Activated T-cell treated with anti-CD3 and anti-CD28 coated beads for 4 hours (primary cell): ENCODE results near the gene SLC15A5.

ENCODE experiments used
- DNase-seq: peaks from one replicate; pipeline ENCODE4 v3.0.0-alpha.2; 2020

The SLC15A5 gene

DNA sequence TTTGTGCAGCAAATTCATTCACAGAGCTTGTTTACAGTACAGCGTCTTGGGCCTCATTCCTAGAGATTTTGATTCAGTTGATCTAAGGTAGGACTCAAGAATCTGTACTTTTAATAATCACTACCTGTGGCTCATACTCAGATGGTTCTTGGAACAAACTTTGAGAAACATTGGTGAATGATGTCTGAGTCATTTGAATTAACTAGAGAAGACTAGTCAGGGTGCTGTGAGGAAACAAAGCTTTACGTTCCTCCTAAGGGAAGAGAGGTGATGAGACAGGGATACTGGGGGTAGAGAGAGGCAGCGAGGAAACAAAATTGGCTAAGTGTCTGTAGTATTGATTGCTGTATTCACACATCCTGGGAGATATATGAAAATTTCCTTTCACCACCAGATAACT is 109.4 kb downstream of the SLC15A5 start:
- DNase-seq: no peak

DNA sequence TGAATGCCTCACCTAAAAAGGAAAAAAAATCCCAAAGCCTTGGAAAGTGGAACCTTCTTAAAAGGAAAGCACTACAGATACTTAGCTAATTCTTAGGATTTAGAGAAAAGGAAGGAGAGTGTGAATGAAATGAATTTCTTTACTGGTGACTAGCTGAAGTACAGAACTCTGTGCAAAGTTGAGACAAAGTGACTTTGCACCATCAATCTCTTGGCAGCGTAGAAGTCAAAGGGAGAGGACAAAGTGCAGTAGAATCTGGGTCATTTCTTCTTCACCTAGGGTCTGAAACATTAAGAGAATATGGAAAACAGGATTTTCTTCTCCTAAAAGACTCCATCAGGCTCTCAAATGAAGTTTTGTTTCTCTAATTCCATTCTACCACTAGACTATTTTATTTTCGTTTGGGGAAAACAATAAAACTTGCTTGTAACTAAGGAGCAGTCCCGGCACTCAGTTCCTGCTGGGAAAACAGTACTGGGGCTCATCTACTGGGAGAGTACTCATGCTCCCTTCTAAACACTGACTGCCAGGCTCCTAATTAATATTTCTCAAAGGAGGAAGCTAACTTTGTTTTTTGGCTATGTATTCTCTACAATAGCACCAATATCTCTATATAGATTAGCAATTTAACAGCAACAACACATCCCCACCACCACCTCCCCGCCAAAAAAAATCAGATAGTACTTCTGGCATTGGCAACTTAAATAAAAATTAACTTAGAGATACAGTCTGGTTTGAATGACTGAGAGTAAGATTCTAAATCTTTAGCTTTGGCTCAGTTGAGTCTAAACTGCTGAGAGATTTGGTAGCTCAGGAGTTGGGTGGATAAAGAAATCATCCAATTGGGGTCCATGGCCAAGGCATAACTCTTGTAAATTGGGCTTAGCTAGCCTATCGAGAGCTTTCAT is 110.7 kb downstream of the SLC15A5 start:
- DNase-seq: no peak

DNA sequence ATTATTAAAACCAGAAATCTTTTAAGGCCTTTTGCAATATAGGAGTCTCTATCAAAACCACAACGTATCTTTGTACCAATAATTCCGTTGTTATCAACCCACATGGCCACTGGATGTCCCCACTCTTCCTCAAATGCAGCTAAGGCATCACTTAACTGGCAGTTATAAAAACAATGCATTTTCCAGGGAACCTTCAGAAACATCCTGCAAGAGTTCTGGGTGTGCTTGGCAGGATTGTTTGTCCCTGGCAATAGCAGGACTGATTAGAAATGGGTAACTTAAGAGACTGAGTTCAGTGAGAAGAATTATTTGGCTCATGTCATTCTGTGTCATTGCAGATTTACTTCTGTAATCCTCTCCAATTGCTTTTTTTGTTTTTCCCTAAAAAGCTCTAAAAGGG is 112.0 kb downstream of the SLC15A5 start:
- DNase-seq: no peak

DNA sequence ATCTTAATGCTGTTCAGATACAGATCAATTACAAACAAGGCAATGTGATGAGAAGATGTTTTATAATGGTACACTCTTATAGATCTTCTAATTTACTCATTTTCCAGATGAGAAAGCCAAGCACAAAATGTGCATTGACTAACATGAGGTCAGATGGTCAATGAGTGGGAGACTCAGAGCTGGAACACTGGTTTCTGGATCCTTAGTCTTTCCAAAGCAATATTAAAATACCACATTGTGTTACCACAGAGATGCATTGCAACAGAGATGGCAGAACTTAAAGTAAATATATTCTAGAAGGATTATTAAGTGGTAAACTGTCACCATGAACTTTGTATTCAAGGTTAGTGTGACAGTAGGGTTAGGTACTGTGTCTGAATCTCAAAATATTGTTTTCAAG is 113.6 kb downstream of the SLC15A5 start:
- DNase-seq: no peak

DNA sequence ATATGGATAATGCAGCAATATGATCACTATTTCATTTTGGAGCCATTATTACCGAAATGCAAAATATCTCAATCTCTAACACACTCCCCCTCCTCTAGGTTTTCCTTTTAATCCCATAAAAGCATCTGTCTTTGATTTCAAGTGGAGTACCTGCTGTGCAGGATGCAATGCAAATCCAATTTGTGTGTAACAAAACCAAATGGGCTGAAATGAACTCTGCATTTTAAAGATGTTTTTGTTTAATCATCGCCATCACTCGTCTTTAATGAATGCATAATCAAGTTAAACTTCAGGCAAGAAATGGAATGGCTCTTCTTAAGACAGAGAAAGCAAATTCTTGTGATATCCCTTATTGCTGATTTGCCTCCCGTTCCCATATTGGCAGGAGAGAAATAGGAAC is 114.3 kb downstream of the SLC15A5 start:
- DNase-seq: no peak

DNA sequence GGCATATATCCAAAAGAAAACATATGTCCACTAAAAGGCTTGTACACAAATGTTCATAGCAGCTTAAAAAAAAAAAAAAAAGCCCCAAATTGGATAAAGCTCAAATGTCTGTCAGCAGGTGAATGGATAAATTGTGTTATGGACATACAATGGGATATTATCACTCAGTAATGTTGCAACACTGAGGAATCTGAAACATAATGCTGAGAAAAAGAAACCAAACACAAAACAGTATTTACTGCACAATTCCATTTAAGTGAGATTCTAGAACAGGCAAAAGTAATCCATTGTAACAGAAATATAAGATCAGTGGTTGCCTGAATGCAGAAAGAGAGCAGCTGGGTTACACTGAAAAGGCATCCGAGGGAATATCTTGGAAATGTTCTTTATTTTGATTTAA is 117.9 kb downstream of the SLC15A5 start:
- DNase-seq: no peak

DNA sequence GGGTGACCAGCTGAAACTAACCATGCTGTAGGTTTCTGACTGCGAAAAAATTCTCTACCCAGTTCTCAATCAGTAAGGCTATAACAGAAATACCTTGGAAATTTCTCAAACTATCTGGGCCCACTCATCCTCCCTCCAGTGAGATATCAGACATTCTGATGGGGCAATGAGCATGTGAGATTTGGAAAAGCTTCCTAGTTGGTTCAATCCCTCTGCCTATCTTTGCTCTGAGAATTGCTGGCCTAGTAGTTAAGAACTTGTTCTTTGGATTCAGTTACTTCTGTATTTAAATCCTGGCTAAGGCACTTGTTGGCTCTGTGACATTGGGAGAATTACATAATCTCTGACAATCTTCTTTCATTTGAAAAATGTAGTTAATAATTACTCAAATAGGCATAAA is 119.4 kb downstream of the SLC15A5 start:
- DNase-seq: no peak

DNA sequence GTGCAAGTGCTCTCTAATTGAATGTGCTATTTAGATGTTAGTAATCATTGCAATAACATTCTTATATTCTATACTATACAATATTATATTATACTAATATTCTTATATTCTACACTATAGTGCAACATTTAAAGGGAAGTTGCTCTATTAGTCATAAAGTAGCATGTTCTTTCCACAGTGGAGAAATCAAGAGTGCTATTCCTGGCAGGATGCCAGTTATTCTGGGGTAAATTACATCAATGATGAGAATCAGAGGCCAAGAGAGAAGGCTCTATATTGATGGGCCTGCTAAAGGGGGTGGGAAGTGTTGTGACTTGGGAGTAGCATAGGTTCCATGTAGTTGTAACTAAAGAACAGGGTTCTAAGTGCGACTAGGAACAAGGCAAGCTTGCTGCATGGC is 121.5 kb downstream of the SLC15A5 start:
- no peak for DNase-seq

DNA sequence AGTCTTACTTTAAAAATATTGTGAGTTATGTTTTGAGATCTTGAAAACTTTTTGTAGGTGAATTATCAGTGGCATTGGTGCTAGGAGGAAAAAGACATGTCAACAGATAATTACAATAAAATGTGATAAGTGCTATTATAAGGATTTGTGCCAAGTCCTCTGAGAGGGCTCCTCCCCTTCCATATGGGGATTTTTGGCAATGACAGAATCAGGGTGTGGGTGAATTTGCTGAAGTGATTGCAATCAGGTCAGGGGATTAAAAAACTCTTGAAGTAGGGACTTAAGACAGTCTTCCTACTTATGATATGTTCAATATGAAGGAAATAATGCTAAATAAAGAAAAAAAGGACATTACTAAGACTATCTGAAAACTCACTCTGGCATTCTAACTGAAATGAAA is 122.5 kb downstream of the SLC15A5 start:
- no peak for DNase-seq

DNA sequence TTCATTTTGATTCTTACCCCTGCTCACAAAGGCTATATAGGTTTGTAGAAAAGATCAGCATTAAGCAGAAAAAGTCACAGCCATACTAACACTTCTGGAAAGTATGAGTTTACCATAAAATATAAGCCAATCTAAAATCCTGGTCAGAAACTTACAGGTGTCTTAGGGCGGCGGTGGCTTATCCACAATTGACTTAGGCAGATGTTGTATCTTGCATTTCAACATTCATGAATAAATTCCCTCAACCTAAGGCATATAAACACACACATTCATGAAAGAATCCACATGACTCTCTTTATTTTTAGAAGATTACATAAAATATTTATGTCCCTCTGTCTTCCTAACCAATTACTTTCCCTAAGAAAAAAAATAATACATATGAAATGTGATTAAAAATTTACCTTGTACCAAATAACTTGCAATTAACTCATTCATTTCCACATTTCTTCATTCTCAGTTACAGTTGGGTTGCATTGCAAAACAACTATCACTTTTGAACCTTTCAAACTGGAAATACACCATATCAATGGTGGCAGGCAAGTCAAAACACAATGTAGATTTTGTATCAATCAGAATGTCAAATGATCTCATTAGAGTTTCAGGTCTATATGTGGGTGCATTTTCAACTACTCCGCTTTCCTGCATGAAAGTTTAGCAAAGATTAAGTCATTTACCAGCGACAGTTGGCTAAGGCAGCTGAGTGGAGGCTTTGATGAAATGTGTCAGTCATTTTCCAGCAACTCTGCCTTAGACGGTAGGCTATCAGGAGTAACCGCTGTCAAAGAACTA is 124.4 kb downstream of the SLC15A5 start:
- no peak for DNase-seq

DNA sequence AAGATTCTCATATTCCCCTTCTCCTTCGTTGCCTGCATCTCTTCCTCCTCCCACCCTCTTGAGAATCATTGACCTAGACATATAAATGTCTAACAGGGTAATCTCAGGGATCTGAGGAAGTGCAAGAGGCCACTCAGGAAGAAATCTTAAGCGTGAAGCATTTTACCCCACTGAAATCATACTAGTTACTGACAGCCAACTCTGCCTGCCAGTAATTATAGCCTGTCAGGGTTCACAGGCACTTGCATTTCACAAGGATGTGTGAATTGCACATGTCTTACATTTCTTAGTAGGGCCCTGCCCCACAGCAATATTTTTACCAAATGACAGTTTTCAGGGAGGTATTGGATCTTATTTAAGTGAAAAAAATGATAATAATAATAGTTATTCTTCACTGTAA is 127.2 kb downstream of the SLC15A5 start:
- no peak for DNase-seq

DNA sequence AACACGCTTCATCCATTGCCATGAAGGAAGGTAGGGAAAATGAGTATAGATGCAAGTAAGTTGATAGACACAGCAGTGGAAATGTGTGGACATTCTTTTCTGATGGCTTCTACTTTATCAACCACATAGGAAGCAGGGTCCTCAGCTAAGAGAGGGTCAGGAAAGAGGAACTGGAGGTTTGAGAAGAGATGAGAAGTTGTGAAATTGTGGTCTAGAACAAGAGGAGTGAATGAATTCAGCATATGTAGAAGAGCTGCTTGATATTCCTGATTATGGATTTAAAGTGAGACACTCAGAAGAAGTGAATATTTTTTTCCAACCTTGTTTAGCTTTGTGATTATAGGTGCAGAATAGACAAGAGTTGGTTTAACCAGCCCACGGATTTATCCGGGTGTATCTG is 128.5 kb downstream of the SLC15A5 start:
- no peak for DNase-seq
